Ishikawa (cell line): ENCODE measurements around the gene BCO1.

Experiments used
- CEBPB ChIP-seq: IDR thresholded peaks from 2 replicates; pipeline ENCODE4 v1.6.1; 2012
- CREB1 ChIP-seq: IDR thresholded peaks from 2 replicates; pipeline ENCODE4 v1.6.1; 2012; ENCODE audit warnings: low read depth
- EGR1 ChIP-seq: IDR thresholded peaks from 2 replicates; pipeline ENCODE4 v1.6.1; 2012
- EP300 ChIP-seq: IDR thresholded peaks from 2 replicates; pipeline ENCODE4 v1.6.1; 2012; ENCODE audit warnings: borderline replicate concordance
- FOXM1 ChIP-seq: IDR thresholded peaks from 2 replicates; pipeline ENCODE4 v1.6.1; 2012; ENCODE audit warnings: low read depth, borderline replicate concordance
- MAX ChIP-seq: IDR thresholded peaks from 2 replicates; pipeline ENCODE4 v1.6.1; 2012
- NFIC ChIP-seq: IDR thresholded peaks from 2 replicates; pipeline ENCODE4 v1.6.1; 2012
- RAD21 ChIP-seq: IDR thresholded peaks from 2 replicates; pipeline ENCODE4 v1.6.1; 2012; ENCODE audit warnings: low read depth
- REST ChIP-seq: IDR thresholded peaks from 2 replicates; pipeline ENCODE4 v1.6.1; 2012; ENCODE audit warnings: low read depth, mild to moderate bottlenecking
- TAF1 ChIP-seq: IDR thresholded peaks from 2 replicates; pipeline ENCODE4 v1.6.1; 2012; ENCODE audit warnings: low read depth, mild to moderate bottlenecking
- TCF12 ChIP-seq: IDR thresholded peaks from 2 replicates; pipeline ENCODE4 v1.6.1; 2012; ENCODE audit warnings: low read depth
- TEAD4 ChIP-seq: IDR thresholded peaks from 2 replicates; pipeline ENCODE4 v1.6.1; 2012
- USF1 ChIP-seq: IDR thresholded peaks from 2 replicates; pipeline ENCODE4 v1.6.1; 2012
- YY1 ChIP-seq: IDR thresholded peaks from 2 replicates; pipeline ENCODE4 v1.6.1; 2012; ENCODE audit warnings: low read depth
- ZBTB7A ChIP-seq: IDR thresholded peaks from 2 replicates; pipeline ENCODE4 v1.6.1; 2012; ENCODE audit warnings: low read depth

Gene BCO1

GRCh38 chr16:81275795-81276194 is 37.3 kb downstream of the BCO1 start:
- TF ChIP-seq ZBTB7A = no peak
- TF ChIP-seq TAF1 = no peak
- TF ChIP-seq NFIC = no peak
- TF ChIP-seq RAD21 = no peak
- no peak for TF ChIP-seq REST
- no peak for TF ChIP-seq EGR1
- TF ChIP-seq TCF12 = no peak
- no peak for TF ChIP-seq FOXM1

DNA sequence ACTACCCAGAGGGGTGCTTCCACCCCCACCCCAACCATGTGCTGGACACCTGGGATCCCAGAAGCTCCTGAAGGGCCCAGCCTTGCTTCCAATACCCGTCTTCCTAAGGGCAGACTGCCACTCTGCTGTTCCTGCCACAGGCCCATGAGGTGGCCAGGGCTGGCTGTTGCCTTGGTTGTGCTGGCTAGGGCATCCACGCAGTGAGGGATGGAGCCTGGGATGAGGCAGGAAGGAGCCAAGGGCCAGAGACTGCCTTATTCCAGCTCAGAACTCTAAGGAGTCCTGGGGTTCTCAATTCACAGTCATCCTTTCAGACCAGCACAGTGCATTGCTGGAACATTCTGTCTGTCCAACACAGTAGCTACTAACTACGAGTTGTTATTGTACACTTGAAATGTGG is 37.8 kb downstream of the BCO1 start:
- TF ChIP-seq TCF12 (no peak), EGR1 (no peak), RAD21 (no peak), TEAD4 (no peak), REST (no peak), USF1 (no peak), YY1 (no peak), EP300 (no peak), ZBTB7A (no peak), CEBPB (no peak), MAX (no peak), CREB1 (no peak), FOXM1 (no peak), NFIC (no peak), TAF1 (no peak)

GRCh38 chr16:81277541-81278080 is 39.1 kb downstream of the BCO1 start:
- TF ChIP-seq YY1 = no peak
- TF ChIP-seq TEAD4 = 0 out of 2 replicates have a peak, but pooled peaks have one; percentile 49

GRCh38 chr16:81278526-81278925 is 40.0 kb downstream of the BCO1 start:
- no peak for TF ChIP-seq ZBTB7A
- no peak for TF ChIP-seq EP300
- no peak for TF ChIP-seq FOXM1
- no peak for TF ChIP-seq USF1
- no peak for TF ChIP-seq NFIC
- no peak for TF ChIP-seq RAD21
- no peak for TF ChIP-seq YY1
- no peak for TF ChIP-seq EGR1
- no peak for TF ChIP-seq CEBPB
- no peak for TF ChIP-seq REST
- TF ChIP-seq CREB1 = no peak
- TF ChIP-seq TAF1 = no peak
- TF ChIP-seq MAX = no peak
- no peak for TF ChIP-seq TCF12
- TF ChIP-seq TEAD4 = no peak

DNA sequence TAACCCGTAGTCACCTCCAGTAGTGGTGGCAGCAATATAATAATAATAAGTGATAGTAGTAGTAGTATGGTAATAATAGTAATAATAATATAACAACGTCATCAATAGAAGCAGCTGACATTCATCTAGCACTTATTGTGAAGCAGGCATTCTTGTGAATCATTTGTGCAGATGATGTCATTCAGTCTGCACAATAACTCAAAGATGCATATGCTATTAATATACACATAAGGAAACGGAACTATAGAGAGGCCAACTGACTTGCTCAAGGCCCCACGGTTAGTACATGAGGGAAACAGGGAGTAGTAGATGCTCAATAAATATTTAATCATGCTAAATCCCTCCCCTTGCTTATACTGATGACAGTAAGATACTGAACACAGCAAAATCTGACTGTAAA is 40.9 kb downstream of the BCO1 start:
- TF ChIP-seq TAF1 = no peak
- no peak for TF ChIP-seq CEBPB
- no peak for TF ChIP-seq TEAD4
- TF ChIP-seq RAD21 = no peak
- TF ChIP-seq CREB1 = no peak
- TF ChIP-seq ZBTB7A = no peak
- no peak for TF ChIP-seq YY1
